Keratinocyte (primary cell): ENCODE measurements around the gene ATXN7L3.

Experiments
- CTCF ChIP-seq, 3 experiments: IDR thresholded peaks in 1 of 3; conservative IDR thresholded peaks in 1 of 3; optimal IDR thresholded peaks in 1 of 3; 2 replicates in 2 of 3; 3 replicates in 1 of 3; pipeline versions ENCODE3 to v1.5.1; 2011; ENCODE audit warnings: low read length in 3 of 3, mild to moderate bottlenecking in 3 of 3, moderate library complexity in 2 of 3, control low read depth in 1 of 3, inconsistent platforms in 1 of 3; ENCODE audit not compliant: insufficient read depth in 2 of 3; ENCODE audit errors: extremely low read depth in 1 of 3
- EZH2 ChIP-seq: IDR thresholded peaks from one replicate; pipeline ENCODE4 v1.6.1; 2012; ENCODE audit warnings: inconsistent platforms, mild to moderate bottlenecking, low read length, moderate library complexity

GRCh38 chr17:44202756-44203155, 3.1 kb upstream of the ATXN7L3 start:
- TF ChIP-seq CTCF (optimal IDR thresholded peaks at IDR 0.05 in 1 of 3, IDR thresholded peaks at IDR 0.05 in 1 of 3, conservative IDR thresholded peaks at IDR 0.05 in 1 of 3; ENCODE audit: extremely low read depth in 1 of 3, insufficient read depth in 2 of 3, low read length in 3 of 3), result no peak
- no peak for TF ChIP-seq EZH2
